Stimulated activated CD4-positive, alpha-beta T cell treated with anti-CD3 and anti-CD28 coated beads, Interleukin-4, amount 100 ng/mL, for 4 hours (primary cell): Measurements from ENCODE around the gene PPP1R13B.

Experiments
- DNase-seq, 2 experiments: peaks; one replicate each; pipeline ENCODE4 v3.0.0-alpha.2; 2020

PPP1R13B gene

DNA sequence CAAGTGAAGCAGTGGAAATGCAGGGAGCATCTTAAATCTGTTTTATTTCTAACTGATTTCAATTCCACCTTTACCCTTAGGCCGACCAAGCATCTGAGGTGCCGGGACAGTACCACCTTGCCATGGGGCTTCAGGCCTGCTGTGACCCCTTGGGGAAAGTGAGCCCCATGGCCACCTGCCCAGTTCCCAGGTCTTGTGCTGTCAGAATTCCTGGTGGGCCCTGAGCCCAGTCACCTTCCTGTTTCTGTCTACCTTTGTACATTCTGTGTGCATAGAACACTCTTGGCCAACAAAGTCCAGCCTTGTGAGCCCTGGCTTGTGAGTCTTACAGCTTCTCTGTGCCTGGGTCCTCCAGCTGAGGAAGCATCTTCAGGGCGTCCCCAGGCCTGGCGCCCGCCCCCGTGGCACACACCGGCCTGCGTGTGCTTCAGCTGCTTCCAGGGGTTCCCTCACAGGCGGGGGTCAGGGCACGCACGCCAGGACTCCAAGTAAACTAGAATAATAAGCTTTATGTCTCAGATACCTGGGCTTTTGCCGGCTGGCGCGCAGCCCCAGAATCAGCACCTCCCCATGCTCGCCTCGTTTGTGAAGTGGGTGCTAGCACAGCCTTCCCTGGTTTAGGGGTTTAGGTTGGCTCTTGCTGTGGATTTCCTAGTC lies 121.5 kb downstream of the PPP1R13B start:
- DNase-seq = no peak

DNA sequence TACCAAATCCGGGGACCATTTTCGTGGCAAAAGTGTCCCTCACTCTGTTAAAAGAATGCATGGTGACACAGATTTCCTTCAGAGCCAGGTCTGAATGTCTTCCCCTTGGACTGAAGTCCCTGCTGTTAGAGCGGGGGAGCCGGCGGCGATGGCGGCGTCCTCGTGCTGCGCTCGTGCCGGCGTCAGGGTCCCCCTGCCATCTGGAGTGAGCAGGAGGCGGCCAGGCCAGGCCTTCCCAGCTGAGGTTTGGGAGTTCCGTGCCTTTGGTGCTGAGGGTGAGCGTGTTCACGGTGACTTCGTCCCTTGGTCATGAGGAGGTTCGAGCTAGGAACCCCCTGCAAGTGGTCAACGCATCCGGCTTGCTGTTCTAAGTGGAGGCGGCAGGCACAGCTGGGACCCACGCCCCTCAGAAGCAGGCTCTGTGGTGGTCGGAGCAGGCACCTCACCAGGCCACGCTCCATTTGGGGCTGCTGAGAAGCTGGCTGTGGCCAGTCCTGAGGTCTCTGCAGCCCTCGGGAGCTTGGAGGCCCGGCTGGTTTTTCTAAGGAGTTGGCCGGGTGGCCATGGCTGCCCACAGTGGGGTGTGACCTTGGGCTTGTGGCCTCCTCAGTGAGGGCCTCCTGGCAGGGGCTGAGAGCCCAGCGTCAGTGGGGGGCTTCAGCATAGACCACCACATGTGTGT lies 122.2 kb downstream of the PPP1R13B start:
- no peak for DNase-seq

DNA sequence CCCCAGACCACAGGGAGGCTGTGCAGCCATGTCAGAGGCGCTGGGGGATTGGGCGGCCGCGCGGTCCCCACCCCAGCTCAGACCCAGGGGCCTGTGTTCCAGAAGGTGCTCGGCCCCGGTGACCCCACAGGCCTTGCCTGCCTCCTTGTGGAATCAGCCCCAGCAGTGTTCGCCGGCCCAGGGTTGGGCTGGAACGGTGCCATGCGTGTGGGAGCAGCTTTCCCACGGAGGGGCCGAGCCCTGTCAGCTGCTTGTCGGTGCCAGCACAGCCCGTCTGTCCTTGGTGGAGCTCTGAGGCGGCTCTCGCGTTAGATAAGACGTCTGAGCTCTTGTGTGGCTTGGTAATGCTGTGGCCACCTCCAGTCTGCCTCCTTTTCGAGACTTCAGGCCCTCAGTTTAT lies 123.3 kb downstream of the PPP1R13B start:
- DNase-seq = no peak

GRCh38 chr14:103723748-103724081 lies 123.7 kb downstream of the PPP1R13B start:
- DNase-seq = no peak

- DNase-seq = peak in 1 of 2 experiments; percentile 9
Measured at GRCh38 chr14:103721334-103722120, 125.8 kb downstream of the PPP1R13B start.

DNA sequence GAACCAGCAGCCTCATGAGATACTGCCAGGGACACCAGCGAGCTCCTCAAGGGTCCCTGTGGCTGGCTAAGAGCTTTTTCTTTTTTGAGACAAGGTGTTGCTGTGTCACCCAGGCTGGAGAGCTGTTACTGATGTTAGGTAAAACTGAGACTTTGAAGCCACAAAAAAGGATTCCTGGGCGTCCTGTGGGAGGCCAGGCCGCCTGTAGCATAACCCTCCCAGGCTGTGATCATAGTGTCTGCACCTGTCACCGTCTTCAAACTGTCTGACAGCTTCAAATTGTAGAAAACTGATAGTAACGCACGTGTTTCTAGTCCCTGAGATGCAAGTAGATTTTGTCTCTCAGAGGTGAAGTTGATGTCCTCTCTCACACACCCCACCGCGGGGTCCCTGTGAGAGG lies 127.6 kb downstream of the PPP1R13B start:
- DNase-seq = no peak

- no peak for DNase-seq
Measured at GRCh38 chr14:103718572-103718971, 128.8 kb downstream of the PPP1R13B start.

- no peak for DNase-seq
Measured at GRCh38 chr14:103716899-103717411, 130.4 kb downstream of the PPP1R13B start.

- DNase-seq = peak in 1 of 2 experiments; percentile 24
Measured at GRCh38 chr14:103716091-103716801, 131.1 kb downstream of the PPP1R13B start.

GRCh38 chr14:103715052-103716000 lies 132.0 kb downstream of the PPP1R13B start, which contains the start of the genes XRCC3 and ZFYVE21:
XRCC3 (minus strand) TSS chr14:103715451; CDS start chr14:103711087, 4,364 bp downstream.
ZFYVE21 (plus strand) TSS chr14:103715810; CDS start chr14:103715842, 32 bp downstream.
- DNase-seq = peak; percentile 98 to 100

GRCh38 chr14:103714063-103714724 lies 133.2 kb downstream of the PPP1R13B start:
- no peak for DNase-seq

GRCh38 chr14:103713304-103714062 lies 133.9 kb downstream of the PPP1R13B start:
- no peak for DNase-seq

GRCh38 chr14:103712633-103713247 lies 134.6 kb downstream of the PPP1R13B start:
- no peak for DNase-seq

- DNase-seq = no peak
Measured at GRCh38 chr14:103711516-103712431, 135.6 kb downstream of the PPP1R13B start.

DNA sequence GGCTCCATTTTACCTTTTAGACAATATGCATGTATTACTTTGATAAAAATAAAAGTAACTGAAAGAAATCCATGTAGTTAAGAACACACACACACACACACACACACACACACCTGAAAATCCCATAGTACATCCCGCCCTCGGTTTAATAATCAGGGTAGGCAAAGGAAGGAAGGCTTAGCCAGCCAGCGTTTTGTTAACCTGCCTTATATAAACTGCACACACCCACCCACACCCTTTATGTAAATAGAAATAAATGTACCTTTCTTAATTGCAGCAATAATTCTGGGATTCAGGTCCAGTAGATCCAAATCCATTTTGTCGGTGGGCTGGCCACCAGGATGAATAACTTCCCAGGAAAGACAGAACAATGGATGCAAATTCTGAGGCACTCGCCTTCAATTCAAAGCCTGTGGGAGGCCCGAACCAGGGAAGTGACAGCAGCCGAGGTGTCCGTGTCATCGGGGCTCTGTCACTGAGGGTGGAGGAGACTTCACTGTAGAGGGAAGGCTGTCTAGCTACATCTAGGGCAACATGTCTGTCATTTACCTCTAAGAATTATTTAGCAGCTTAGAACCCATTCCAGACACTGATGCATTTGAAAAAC lies 136.5 kb downstream of the PPP1R13B start:
- no peak for DNase-seq

DNA sequence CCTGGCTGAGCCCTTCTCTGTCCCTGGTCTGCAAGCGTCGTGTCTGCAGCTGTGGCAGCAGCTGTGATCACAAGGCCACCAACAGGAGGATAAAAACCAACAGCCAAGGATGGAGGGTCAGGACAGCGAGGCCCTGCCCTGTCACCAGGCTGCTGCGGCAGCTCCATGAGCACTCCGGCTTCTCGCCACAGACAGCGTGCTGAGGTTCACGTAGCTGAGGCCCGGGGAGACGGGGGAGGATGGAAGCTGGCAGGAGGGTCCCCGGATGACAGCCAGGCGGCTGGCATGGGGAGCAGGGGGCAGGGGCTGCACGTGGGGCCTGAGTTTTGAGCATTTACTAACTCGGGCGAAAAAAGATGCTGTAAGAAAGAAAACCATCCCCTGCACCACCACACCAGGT lies 137.6 kb downstream of the PPP1R13B start:
- DNase-seq = no peak

GRCh38 chr14:103708750-103709187 lies 138.6 kb downstream of the PPP1R13B start:
- DNase-seq = no peak
